NCI-H128 (cell line): ENCODE data around the gene TRA2A.

Experiments used
- DNase-seq: peaks from one replicate; lab custom pipeline; 2025; ENCODE audit not compliant: unreplicated experiment; lab: John Stamatoyannopoulos, UW

Gene TRA2A

DNA sequence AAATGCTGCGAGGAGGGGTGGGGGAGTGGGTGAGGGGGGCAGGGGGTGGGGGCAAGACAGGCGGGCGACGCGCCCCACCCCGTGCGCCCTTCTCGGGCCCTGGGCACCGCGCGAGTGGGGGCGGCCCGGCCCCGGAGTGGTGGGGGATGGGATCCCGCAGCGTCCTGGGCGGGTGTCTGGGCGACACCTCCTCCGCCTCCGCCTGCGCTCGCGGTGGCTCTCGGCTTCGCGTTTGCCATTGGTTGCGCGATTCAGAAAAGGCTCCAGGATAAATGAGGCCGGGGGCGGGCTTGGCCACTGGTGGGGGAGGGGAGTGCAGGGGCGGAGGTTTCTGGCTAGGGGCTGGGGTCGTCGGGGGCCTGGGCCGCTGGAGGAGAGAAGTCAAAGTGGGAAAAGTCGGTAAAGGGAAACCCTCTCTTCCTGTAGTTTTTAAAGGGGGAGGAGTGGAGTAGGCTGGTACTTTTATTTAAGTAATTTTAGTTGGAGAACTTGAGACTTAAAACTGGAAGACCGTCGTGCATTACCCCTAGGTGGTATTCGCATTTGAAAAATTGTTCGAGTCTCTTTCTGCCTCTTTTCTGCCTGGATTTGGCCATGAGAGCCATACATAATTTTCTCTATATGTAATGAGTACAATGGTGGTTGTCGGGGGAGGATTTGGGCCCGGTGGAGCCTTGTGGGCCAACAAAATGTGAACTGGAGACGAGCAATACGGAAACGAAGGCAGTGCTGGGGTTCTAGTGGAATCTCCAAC lies 60.5 kb downstream of the TRA2A start:
- peak; percentile 78 for DNase-seq

DNA sequence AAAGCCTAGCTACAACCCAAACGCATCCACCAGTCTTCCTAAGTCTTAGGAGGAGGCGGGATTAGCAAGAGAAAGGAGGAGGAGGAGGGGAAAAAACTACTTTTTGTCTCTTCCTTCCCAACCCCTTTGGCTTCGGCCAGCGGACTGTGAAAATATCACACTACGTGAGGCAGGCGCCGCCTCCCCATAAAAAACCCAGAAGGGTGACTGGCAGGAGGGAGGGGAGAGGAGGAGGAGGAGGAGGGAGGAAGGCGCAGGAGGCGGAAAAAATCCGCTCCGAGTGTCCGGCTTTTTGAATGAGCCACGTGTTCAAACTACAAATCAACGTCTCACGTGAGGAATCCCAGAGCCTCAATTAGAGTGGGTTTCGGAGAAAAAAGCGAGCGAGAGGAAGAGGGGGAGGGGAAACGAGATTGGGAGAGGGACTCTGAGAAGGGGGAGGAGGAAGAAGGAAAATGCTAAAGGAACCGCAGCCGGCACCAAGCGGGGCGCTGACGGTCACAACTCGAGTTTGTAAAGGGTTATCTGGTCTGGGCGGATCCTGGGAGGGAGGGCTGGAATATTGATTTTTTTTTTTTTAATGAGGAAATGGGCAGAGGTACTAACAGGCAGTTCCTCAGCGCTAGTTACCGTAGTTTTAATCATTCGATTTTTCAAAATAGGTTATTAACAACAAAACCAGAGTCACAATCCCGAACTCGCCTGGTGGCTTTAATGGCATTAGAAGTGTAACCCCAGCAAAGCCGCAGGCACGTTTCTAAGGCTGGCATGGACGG lies 61.3 kb downstream of the TRA2A start, which contains the start of gene IGF2BP3:
Gene IGF2BP3, minus strand, starts transcription at position 162 of the 776 bp plus-strand sequence. CDS start 381 bp downstream, outside the sequence.
- DNase-seq = peak; percentile 79

GRCh38 chr7:23469961-23470250 lies 61.9 kb downstream of the TRA2A start:
- DNase-seq = no peak

GRCh38 chr7:23469150-23469960 lies 62.4 kb downstream of the TRA2A start:
- no peak for DNase-seq

DNA sequence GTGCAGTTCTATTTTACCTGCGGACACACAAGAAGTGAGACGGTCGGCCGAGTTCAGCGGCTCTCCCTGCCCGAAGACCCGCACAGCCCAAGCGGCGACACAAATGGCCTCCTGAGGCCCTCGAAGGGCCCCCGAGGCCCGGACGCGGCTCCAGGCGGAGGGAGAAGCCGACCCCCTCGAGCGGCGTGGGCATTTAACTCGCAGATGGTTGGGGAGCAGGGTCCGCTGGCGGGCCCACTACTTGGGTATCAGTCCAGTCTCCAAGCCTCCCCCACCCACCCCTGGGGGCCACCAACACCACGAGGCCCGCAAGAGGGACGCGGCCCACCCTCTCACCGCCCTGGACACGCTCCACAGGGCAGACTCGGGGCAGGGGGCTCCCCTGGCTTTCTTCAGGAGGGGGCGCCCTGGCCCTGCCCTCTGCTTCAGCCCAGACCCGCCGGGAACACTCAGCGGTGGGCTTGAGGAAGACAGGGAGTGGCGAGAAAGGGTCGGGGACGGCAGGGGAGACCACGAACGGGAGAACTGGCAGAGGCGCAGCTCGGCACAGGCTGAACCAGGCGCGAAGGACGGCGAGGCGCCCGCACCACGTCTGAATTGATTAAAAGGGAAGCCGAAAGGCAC lies 63.1 kb downstream of the TRA2A start:
- no peak for DNase-seq

DNA sequence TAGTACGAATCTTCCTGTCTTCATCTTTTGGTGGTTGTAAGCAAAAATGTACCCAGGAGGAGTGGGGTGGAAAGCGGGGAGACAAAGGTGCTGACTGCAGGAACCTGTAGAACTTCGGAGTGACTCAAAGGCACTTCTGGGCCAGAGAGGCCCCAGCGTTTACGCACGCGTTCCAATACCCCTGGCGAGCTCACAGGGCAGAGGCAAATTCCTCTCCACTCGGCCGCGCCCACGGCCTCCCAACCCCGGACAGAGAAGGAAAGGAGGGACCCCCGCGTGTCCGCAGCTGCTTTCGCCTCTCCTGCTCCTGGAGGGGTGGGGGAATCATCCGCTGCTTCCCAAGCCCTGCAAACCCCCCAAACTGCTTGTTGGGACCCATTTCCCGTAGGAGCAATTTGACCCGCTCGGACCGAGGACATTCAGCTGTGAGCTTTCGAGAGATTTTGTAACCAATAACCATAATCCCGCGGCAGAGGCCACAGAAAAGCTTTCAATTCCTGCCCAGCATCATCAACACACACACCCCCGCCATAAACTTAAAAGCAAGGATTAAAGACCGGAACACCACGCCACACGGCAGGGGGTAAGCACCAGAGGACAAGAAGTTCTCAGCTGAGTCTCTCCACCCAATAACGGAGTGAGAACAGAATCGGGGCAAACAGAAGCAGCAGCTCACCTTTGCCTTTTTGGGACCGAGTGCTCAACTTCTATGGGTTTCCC lies 63.8 kb downstream of the TRA2A start:
- no peak for DNase-seq

GRCh38 chr7:23467291-23467805 lies 64.4 kb downstream of the TRA2A start:
- no peak for DNase-seq

DNA sequence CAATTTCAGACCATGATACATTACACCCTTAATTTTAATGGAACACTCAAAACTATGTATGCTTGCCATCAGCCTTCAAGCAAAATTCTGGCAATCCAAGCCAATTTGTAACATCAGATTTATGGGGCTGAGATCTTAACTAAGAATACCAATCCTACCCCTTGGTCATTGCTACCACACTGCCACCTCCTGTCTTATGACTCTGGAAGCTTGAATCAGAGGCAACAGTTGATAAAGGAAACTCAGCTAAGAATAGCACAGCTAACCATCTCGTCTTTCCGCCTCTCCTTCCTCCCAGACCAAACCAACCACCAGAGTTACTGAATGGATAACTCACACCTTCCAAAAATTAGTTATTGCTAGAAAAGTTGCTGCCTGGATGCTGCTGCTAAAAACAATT lies 68.9 kb downstream of the TRA2A start:
- no peak for DNase-seq

- no peak for DNase-seq
Measured at GRCh38 chr7:23458044-23458443, 73.7 kb downstream of the TRA2A start.

DNA sequence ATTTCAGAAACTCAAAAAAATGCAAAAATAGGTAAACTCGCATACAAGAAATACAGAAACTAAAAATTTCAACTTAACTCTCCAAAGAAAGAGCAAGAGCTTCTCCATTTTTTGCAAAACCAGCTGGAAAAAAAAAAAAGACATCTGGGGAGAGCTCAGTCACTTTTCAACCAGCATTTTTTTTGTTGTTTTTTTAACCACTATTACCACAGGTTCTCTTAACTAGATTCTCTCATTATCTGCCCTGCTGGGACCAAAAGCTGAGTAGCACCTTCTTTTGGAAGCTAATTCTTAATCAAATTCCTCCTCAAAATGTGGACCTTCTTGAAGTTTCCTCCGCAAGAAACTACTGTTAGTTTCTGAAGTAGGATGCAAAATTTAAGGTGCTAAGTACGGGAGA lies 75.7 kb downstream of the TRA2A start:
- no peak for DNase-seq

DNA sequence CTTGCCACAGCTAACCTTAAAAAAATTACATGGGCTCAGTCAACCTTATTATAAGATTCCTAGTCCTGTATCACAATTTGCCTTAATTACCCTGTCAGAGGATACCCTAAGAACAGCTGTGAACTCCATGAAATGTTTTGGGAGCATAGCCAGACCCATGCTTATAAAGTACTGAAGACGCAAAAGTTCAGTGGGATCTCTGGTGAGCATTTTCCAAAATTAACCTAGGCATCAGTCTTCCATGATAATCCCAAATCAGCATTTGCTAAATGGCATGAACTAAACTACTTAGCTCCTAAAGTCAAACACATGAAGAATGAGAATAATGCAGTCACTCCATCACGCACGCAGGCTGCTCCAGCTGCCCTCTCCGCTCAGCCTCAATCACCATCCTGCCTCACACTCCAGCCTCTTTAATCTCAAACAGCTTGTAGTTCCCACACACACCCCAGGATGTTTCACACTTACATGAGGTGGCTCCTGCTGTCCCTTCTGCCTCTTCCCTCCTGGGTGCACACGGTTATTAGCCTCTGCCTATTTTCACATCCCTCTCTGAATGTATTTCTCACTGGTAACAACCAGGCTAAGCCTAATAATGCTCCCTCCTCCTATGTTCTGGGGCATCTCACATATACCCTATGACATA lies 76.8 kb downstream of the TRA2A start:
- DNase-seq = no peak
